Endothelial cell (in vitro differentiated cells): ENCODE results near the gene TTPAL. TPM values are rescaled to one million over a fixed set of nuclear protein-coding genes. Genes with fewer than 3 reads are reported as not detected.

Source experiments
- DNase-seq: peaks from one replicate; pipeline ENCODE4 v3.0.0; 2021; ENCODE audit warnings: low spot score
- H3K27ac Mint-ChIP-seq: one replicate; pipeline ENCODE4 v1.8.0; 2021; ENCODE audit warnings: mixed read lengths, inconsistent platforms; ENCODE audit not compliant: unreplicated experiment
- H3K27me3 Mint-ChIP-seq: one replicate; pipeline ENCODE4 v1.8.0; 2021; ENCODE audit warnings: mild to moderate bottlenecking, moderate library complexity, mixed read lengths, inconsistent platforms; ENCODE audit not compliant: unreplicated experiment
- H3K36me3 Mint-ChIP-seq: one replicate; pipeline ENCODE4 v1.8.0; 2021; ENCODE audit warnings: mild to moderate bottlenecking, low read depth, mixed read lengths, inconsistent platforms; ENCODE audit not compliant: unreplicated experiment
- H3K4me1 Mint-ChIP-seq: one replicate; pipeline ENCODE4 v1.8.0; 2021; ENCODE audit warnings: mild to moderate bottlenecking, mixed read lengths, inconsistent platforms; ENCODE audit not compliant: unreplicated experiment
- H3K4me3 Mint-ChIP-seq: one replicate; pipeline ENCODE4 v1.8.0; 2021; ENCODE audit warnings: mild to moderate bottlenecking, mixed read lengths, inconsistent platforms; ENCODE audit not compliant: unreplicated experiment
- H3K9me3 Mint-ChIP-seq: one replicate; pipeline ENCODE4 v1.8.0; 2021; ENCODE audit warnings: mixed read lengths, inconsistent platforms; ENCODE audit not compliant: unreplicated experiment
- total RNA-seq: library from RNA; stranded (reverse); fragmentation: NEBNext Ultra II Directional; extraction: Animal tissue kit (Norgen Biotek cat#: 25700); gene quantifications from one replicate; pipeline ENCODE4 v1.2.1, GENCODE V29; 2021; ENCODE audit not compliant: unreplicated experiment
- TF ChIP-seq, protein P1 (sequence below): fragments of 200-600 bp; sonication (generic); IDR thresholded peaks from one replicate; pipeline ENCODE4 v1.5.0; 2021; ENCODE audit warnings: antibody characterized with exemption; ENCODE audit not compliant: unreplicated experiment

The TTPAL gene
- total RNA-seq, 1 donor from 2014 or later = 10.3 TPM

- no peaks in the 10 kb centered on the region for H3K27me3 Mint-ChIP-seq
- H3K36me3 Mint-ChIP-seq = peaks cover 26% of the 10 kb centered on the region
- TF ChIP-seq, protein P1, sequence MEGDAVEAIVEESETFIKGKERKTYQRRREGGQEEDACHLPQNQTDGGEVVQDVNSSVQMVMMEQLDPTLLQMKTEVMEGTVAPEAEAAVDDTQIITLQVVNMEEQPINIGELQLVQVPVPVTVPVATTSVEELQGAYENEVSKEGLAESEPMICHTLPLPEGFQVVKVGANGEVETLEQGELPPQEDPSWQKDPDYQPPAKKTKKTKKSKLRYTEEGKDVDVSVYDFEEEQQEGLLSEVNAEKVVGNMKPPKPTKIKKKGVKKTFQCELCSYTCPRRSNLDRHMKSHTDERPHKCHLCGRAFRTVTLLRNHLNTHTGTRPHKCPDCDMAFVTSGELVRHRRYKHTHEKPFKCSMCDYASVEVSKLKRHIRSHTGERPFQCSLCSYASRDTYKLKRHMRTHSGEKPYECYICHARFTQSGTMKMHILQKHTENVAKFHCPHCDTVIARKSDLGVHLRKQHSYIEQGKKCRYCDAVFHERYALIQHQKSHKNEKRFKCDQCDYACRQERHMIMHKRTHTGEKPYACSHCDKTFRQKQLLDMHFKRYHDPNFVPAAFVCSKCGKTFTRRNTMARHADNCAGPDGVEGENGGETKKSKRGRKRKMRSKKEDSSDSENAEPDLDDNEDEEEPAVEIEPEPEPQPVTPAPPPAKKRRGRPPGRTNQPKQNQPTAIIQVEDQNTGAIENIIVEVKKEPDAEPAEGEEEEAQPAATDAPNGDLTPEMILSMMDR = no peak
- no peaks in the 10 kb centered on the region for H3K4me1 Mint-ChIP-seq
- H3K9me3 Mint-ChIP-seq = no peaks in the 10 kb centered on the region
- DNase-seq = no peak
- H3K4me3 Mint-ChIP-seq = no peak overlapping the region
- H3K27ac Mint-ChIP-seq = no peak overlapping the region
Observed at GRCh38 chr20:44502968-44503367, 27.3 kb downstream of the TTPAL start.

- H3K27ac Mint-ChIP-seq = no peak overlapping the region
- TF ChIP-seq, protein P1 = no peak
- H3K27me3 Mint-ChIP-seq = no peaks in the 10 kb centered on the region
- no peak for DNase-seq
- no peak overlapping the region for H3K4me3 Mint-ChIP-seq
- H3K9me3 Mint-ChIP-seq = no peaks in the 10 kb centered on the region
- H3K36me3 Mint-ChIP-seq = peaks cover 16% of the 10 kb centered on the region
- no peaks in the 10 kb centered on the region for H3K4me1 Mint-ChIP-seq
Observed at GRCh38 chr20:44504402-44505307, 29.0 kb downstream of the TTPAL start.

GRCh38 chr20:44509762-44510161, 34.1 kb downstream of the TTPAL start:
- no peak for DNase-seq
- no peak overlapping the region for H3K4me3 Mint-ChIP-seq
- no peak overlapping the region for H3K27ac Mint-ChIP-seq
- H3K4me1 Mint-ChIP-seq = no peaks in the 10 kb centered on the region
- no peaks in the 10 kb centered on the region for H3K36me3 Mint-ChIP-seq
- H3K27me3 Mint-ChIP-seq = no peaks in the 10 kb centered on the region
- TF ChIP-seq, protein P1 = no peak
- no peaks in the 10 kb centered on the region for H3K9me3 Mint-ChIP-seq

DNA sequence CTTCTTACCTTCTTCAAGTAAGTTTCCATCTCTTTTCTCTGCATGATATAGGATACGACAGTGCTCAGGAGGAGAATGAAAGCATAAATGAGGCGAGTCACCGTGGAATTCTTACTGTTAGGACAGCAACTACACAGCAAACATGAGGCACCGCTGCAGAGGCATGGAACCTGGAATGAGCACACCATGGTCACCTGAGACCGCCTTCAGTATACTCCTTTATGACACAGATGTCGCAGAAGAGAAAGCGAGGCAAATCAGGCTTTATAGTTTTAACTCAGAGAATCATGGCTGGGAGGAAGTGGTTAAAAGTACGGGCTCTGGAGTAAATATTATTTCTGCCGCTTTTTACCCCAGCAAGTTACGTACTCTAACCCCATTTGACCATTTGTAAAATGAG, 38.2 kb downstream of the TTPAL start:
- Mint-ChIP-seq H3K27ac (no peak overlapping the region), H3K9me3 (no peaks in the 10 kb centered on the region), H3K4me1 (peaks cover 9% of the 10 kb centered on the region), H3K36me3 (peaks cover 4% of the 10 kb centered on the region), H3K4me3 (no peak overlapping the region), H3K27me3 (no peaks in the 10 kb centered on the region)
- TF ChIP-seq, protein P1 = no peak
- DNase-seq = no peak

GRCh38 chr20:44516491-44516890, 40.8 kb downstream of the TTPAL start:
- Mint-ChIP-seq H3K4me1 (peaks cover 30% of the 10 kb centered on the region), H3K4me3 (no peak overlapping the region), H3K9me3 (no peaks in the 10 kb centered on the region), H3K27ac (peak overlapping the region; percentile 48), H3K27me3 (peaks cover 2% of the 10 kb centered on the region), H3K36me3 (peaks cover 7% of the 10 kb centered on the region)
- TF ChIP-seq, protein P1 = no peak
- DNase-seq = no peak
